ENCODE results near the gene DDI1. TPM values are rescaled to one million over a fixed set of nuclear protein-coding genes. Genes with fewer than 3 reads are reported as not detected.

DDI1 gene
- total RNA-seq, 1 donor from 2014 or later, result not detected

GRCh38 chr11:103994518-103994917 lies 41.9 kb upstream of the DDI1 start:
- Mint-ChIP-seq H3K9me3 (no peaks in the 10 kb centered on the region), H3K27ac (no peak overlapping the region), H3K4me1 (no peaks in the 10 kb centered on the region), H3K36me3 (peaks cover 6% of the 10 kb centered on the region), H3K4me3 (no peak overlapping the region), H3K27me3 (ENCODE audit: low read depth) (no peaks in the 10 kb centered on the region)
- no peak for DNase-seq (ENCODE audit: low spot score in 2 of 2, unreplicated experiment in 2 of 2)
- no peak for TF ChIP-seq CTCF (IDR thresholded peaks at IDR 0.05; ENCODE audit: unreplicated experiment)

- no peaks in the 10 kb centered on the region for H3K9me3 Mint-ChIP-seq
- TF ChIP-seq CTCF (IDR thresholded peaks at IDR 0.05; ENCODE audit: unreplicated experiment), result no peak
- H3K4me1 Mint-ChIP-seq, result no peaks in the 10 kb centered on the region
- peaks cover 6% of the 10 kb centered on the region for H3K36me3 Mint-ChIP-seq
- H3K27ac Mint-ChIP-seq, result no peak overlapping the region
- H3K4me3 Mint-ChIP-seq, result no peak overlapping the region
- no peaks in the 10 kb centered on the region for H3K27me3 Mint-ChIP-seq (ENCODE audit: low read depth)
- no peak for DNase-seq (ENCODE audit: low spot score in 2 of 2, unreplicated experiment in 2 of 2)
Measured at GRCh38 chr11:103995896-103996295, 40.5 kb upstream of the DDI1 start.

- Mint-ChIP-seq H3K4me1 (no peaks in the 10 kb centered on the region), H3K27ac (no peak overlapping the region), H3K9me3 (no peaks in the 10 kb centered on the region), H3K4me3 (no peak overlapping the region), H3K27me3 (ENCODE audit: low read depth) (no peaks in the 10 kb centered on the region), H3K36me3 (peaks cover 6% of the 10 kb centered on the region)
- TF ChIP-seq CTCF (IDR thresholded peaks at IDR 0.05; ENCODE audit: unreplicated experiment), result no peak
- DNase-seq (ENCODE audit: low spot score in 2 of 2, unreplicated experiment in 2 of 2), result no peak
Measured at GRCh38 chr11:103997082-103997481, 39.4 kb upstream of the DDI1 start.

GRCh38 chr11:103998826-103999508 lies 37.5 kb upstream of the DDI1 start:
- no peak for DNase-seq (ENCODE audit: low spot score in 2 of 2, unreplicated experiment in 2 of 2)
- Mint-ChIP-seq H3K9me3 (no peaks in the 10 kb centered on the region), H3K4me1 (no peaks in the 10 kb centered on the region), H3K4me3 (no peak overlapping the region), H3K27ac (no peak overlapping the region), H3K36me3 (peaks cover 6% of the 10 kb centered on the region), H3K27me3 (ENCODE audit: low read depth) (no peaks in the 10 kb centered on the region)
- TF ChIP-seq CTCF (IDR thresholded peaks at IDR 0.05; ENCODE audit: unreplicated experiment), result no peak

- no peaks in the 10 kb centered on the region for H3K9me3 Mint-ChIP-seq
- no peak for TF ChIP-seq CTCF (IDR thresholded peaks at IDR 0.05; ENCODE audit: unreplicated experiment)
- no peaks in the 10 kb centered on the region for H3K4me1 Mint-ChIP-seq
- H3K27ac Mint-ChIP-seq, result no peak overlapping the region
- H3K36me3 Mint-ChIP-seq, result peaks cover 5% of the 10 kb centered on the region
- no peak for DNase-seq (ENCODE audit: low spot score in 2 of 2, unreplicated experiment in 2 of 2)
- no peaks in the 10 kb centered on the region for H3K27me3 Mint-ChIP-seq (ENCODE audit: low read depth)
- H3K4me3 Mint-ChIP-seq, result no peak overlapping the region
Measured at GRCh38 chr11:104000798-104001197, 35.6 kb upstream of the DDI1 start.
